HCT116 (cell line): Measurements from ENCODE around the gene ST3GAL3. TPM values are rescaled to one million over a fixed set of nuclear protein-coding genes. Genes with fewer than 3 reads are reported as not detected.

Experiments used
- ATAC-seq: fragments of 200-7000 bp; cut with Tn5 transposase; 2 replicates; pipeline ENCODE4 v1.9.1; 2020; ENCODE audit warnings: mild to moderate bottlenecking, moderate library complexity
- BruUV-seq: library from RNA; stranded (reverse); fragments of 400-500 nt; replicated peaks from 2 replicates; lab custom pipeline; 2021; lab: Mats Ljungman, UMichigan
- CTCF ChIA-PET: fragments of 300-600 bp; sonication (Branson Sonifier 250); formaldehyde crosslinking; loops from one replicate; lab custom pipeline; 2021; ENCODE audit warnings: antibody characterized with exemption; lab: Charles Lee
- POLR2A ChIA-PET: fragments of 300-600, 350-600 bp; sonication (Branson Sonifier 250); formaldehyde crosslinking; loops from one replicate; lab custom pipeline; 2021; ENCODE audit warnings: antibody characterized with exemption; lab: Charles Lee
- RAD21 ChIA-PET, 2 experiments: fragments of 300-600 bp; sonication (Branson Sonifier 250); formaldehyde crosslinking; loops; one replicate each; lab custom pipeline; 2023; ENCODE audit warnings: low total read pairs in 2 of 2; ENCODE audit not compliant: uncharacterized antibody in 2 of 2, unreplicated experiment in 2 of 2, low non-redundant PET in 1 of 2; lab: Charles Lee
- DNase-seq: peaks from one replicate; pipeline ENCODE4 v3.0.0-alpha.2; 2010; ENCODE audit warnings: low read depth, low spot score
- H2AFZ ChIP-seq: fragments of 200-600 bp; shearing (Covaris generic), sonication (generic); 2 replicates; pipeline ENCODE4 v1.6.1; 2017; ENCODE audit warnings: low read depth, mixed run types, mixed read lengths, antibody characterized with exemption, low read length; ENCODE audit not compliant: poor library complexity, severe bottlenecking
- H3K27ac ChIP-seq: 2 replicates; pipeline ENCODE4 v1.5.1; 2012; ENCODE audit warnings: low read depth, low read length
- H3K27me3 ChIP-seq: fragments of 200-600 bp; sonication (generic); 2 replicates; pipeline ENCODE4 v1.6.1; 2016; ENCODE audit warnings: mixed run types, low read length, mixed read lengths; ENCODE audit not compliant: insufficient read depth
- H3K36me3 ChIP-seq, 2 experiments: fragments of 200-500 bp in 1 of 2; fragments of 200-600 bp in 1 of 2; sonication (Bioruptor generic) in 1 of 2; sonication (generic) in 1 of 2; 2 replicates each; pipeline versions ENCODE4 v1.5.1 to v1.6.1; 2014 to 2016; ENCODE audit warnings: low read length in 2 of 2, inconsistent platforms in 1 of 2, mixed read lengths in 1 of 2, mixed run types in 1 of 2; ENCODE audit not compliant: insufficient read depth in 2 of 2, control insufficient read depth in 1 of 2
- H3K4me1 ChIP-seq, 2 experiments: fragments of 200-600 bp in 1 of 2; sonication (generic) in 1 of 2; 2 replicates each; pipeline versions ENCODE4 v1.5.1 to v1.6.1; 2012 to 2017; ENCODE audit warnings: low read length in 2 of 2, inconsistent platforms in 1 of 2, mild to moderate bottlenecking in 1 of 2, mixed read lengths in 1 of 2, mixed run types in 1 of 2, moderate library complexity in 1 of 2; ENCODE audit not compliant: insufficient read depth in 2 of 2, control insufficient read depth in 1 of 2
- H3K4me2 ChIP-seq: fragments of 200-600 bp; sonication (generic); 2 replicates; pipeline ENCODE4 v1.6.1; 2017; ENCODE audit warnings: mixed run types, low read length, mixed read lengths
- H3K4me3 ChIP-seq, 2 experiments: fragments of 200-600 bp in 1 of 2; sonication (generic) in 1 of 2; replicated peaks in 1 of 2; 2 replicates each; pipeline ENCODE4 v1.5.1; 2011 to 2016; ENCODE audit warnings: low read length in 2 of 2, control low read depth in 1 of 2, low read depth in 1 of 2, mild to moderate bottlenecking in 1 of 2, mixed read lengths in 1 of 2, mixed run types in 1 of 2
- H3K79me2 ChIP-seq: fragments of 200-600 bp; sonication (generic); 2 replicates; pipeline ENCODE4 v1.6.1; 2017; ENCODE audit warnings: mild to moderate bottlenecking, mixed run types, low read length, moderate library complexity, mixed read lengths; ENCODE audit not compliant: insufficient read depth
- H3K9ac ChIP-seq: fragments of 200-600 bp; sonication (generic); 2 replicates; pipeline ENCODE4 v1.6.1; 2016; ENCODE audit warnings: low read length, mixed read lengths
- H3K9me2 ChIP-seq: fragments of 200-600 bp; sonication (generic), shearing (Covaris generic); 2 replicates; pipeline ENCODE4 v1.6.1; 2017; ENCODE audit warnings: mixed run types, mild to moderate bottlenecking, moderate library complexity; ENCODE audit not compliant: insufficient read depth
- H3K9me3 ChIP-seq, 2 experiments: fragments of 200-500 bp in 1 of 2; fragments of 200-600 bp in 1 of 2; sonication (Bioruptor generic) in 1 of 2; sonication (generic) in 1 of 2; 2 replicates each; pipeline ENCODE4 v1.6.1; 2014 to 2017; ENCODE audit warnings: low read length in 2 of 2, mixed read lengths in 2 of 2, inconsistent platforms in 1 of 2, low read depth in 1 of 2, mild to moderate bottlenecking in 1 of 2, mixed run types in 1 of 2, moderate library complexity in 1 of 2; ENCODE audit not compliant: control insufficient read depth in 1 of 2, insufficient read depth in 1 of 2
- H4K20me1 ChIP-seq: fragments of 200-600 bp; sonication (generic), shearing (Covaris generic); 2 replicates; pipeline ENCODE4 v1.6.1; 2017; ENCODE audit warnings: mixed run types, mild to moderate bottlenecking, moderate library complexity; ENCODE audit not compliant: insufficient read depth
- CBX3 ChIP-seq: IDR thresholded peaks from 2 replicates; pipeline ENCODE4 v1.6.1; 2012; ENCODE audit warnings: low read depth
- CTCF ChIP-seq, 3 experiments: fragments of 200-600 bp in 1 of 3; sonication (generic) in 1 of 3; IDR thresholded peaks in 2 of 3; conservative IDR thresholded peaks in 1 of 3; 2 replicates each; pipeline ENCODE4 v1.5.1; 2012 to 2017; ENCODE audit warnings: low read depth in 2 of 3, low read length in 2 of 3, antibody characterized with exemption in 1 of 3, borderline replicate concordance in 1 of 3, control low read depth in 1 of 3, mild to moderate bottlenecking in 1 of 3, mixed read lengths in 1 of 3, mixed run types in 1 of 3, moderate library complexity in 1 of 3; ENCODE audit not compliant: insufficient read depth in 1 of 3
- EGR1 ChIP-seq: IDR thresholded peaks from 2 replicates; pipeline ENCODE4 v1.6.1; 2012; ENCODE audit warnings: low read depth
- EZH2 ChIP-seq: fragments of 200-600 bp; sonication (generic); IDR thresholded peaks from 2 replicates; pipeline ENCODE4 v1.6.1; 2017; ENCODE audit warnings: antibody characterized with exemption, mixed run types
- EZH2phosphoT487 ChIP-seq: fragments of 200-600 bp; IDR thresholded peaks from 2 replicates; pipeline ENCODE4 v1.6.1; 2018; ENCODE audit warnings: antibody characterized with exemption, borderline replicate concordance
- FOSL1 ChIP-seq: IDR thresholded peaks from 2 replicates; pipeline ENCODE4 v1.6.1; 2012; ENCODE audit warnings: low read depth
- JUND ChIP-seq: IDR thresholded peaks from 2 replicates; pipeline ENCODE4 v1.6.1; 2012
- POLR2A ChIP-seq: IDR thresholded peaks from 2 replicates; pipeline ENCODE4 v1.7.0; 2011; ENCODE audit warnings: borderline replicate concordance; ENCODE audit not compliant: insufficient read depth, insufficient read length; ENCODE audit errors: extremely low read depth
- REST ChIP-seq: IDR thresholded peaks from 2 replicates; pipeline ENCODE4 v1.6.1; 2012; ENCODE audit warnings: low read depth
- YY1 ChIP-seq: IDR thresholded peaks from 2 replicates; pipeline ENCODE4 v1.6.1; 2011; ENCODE audit warnings: low read length, low read depth, moderate library complexity, mild to moderate bottlenecking; ENCODE audit not compliant: insufficient replicate concordance; ENCODE audit errors: extremely low read depth
- intact Hi-C: fragments of 100-400 bp; cut with micrococcal nuclease; formaldehyde crosslinking; loops from 2 replicates; pipeline ENCODE4 v1.10.0; 2022
- total RNA-seq: library from RNA; stranded (reverse); gene quantifications from one replicate; pipeline ENCODE4 v1.2.1, GENCODE V29; 2021; ENCODE audit not compliant: unreplicated experiment

The ST3GAL3 gene
- total RNA-seq, 1 experiment from 2014 or later: 7.2 TPM

- no TSS peak for BruUV-seq
Measured at GRCh38 chr1:43742026-43742425, 34.7 kb downstream of the ST3GAL3 start.

More at GRCh38 chr1:43742026-43742425, 34.7 kb downstream of the ST3GAL3 start:
- Histone ChIP-seq H4K20me1 (no peaks in the 10 kb centered on the region), H3K4me3 (no peak overlapping the region), H3K4me2 (no peak overlapping the region), H3K27ac (no peak overlapping the region), H3K27me3 (no peaks in the 10 kb centered on the region), H3K4me1 (no peaks in the 10 kb centered on the region), H3K79me2 (no peaks in the 10 kb centered on the region), H3K9me2 (no peaks in the 10 kb centered on the region), H3K9me3 (no peaks in the 10 kb centered on the region), H2AFZ (no peak overlapping the region), H3K36me3 (no peaks in the 10 kb centered on the region), H3K9ac (no peak overlapping the region)
- CTCF ChIA-PET: no interaction called here
- POLR2A ChIA-PET: no interaction called here
- no peak for DNase-seq
- intact Hi-C loops: no loop called here
- RAD21 ChIA-PET: no interaction called here
- ATAC-seq: no peak
- no peak for TF ChIP-seq EGR1
- TF ChIP-seq POLR2A: no peak
- no peak for TF ChIP-seq REST
- no peak for TF ChIP-seq CBX3
- TF ChIP-seq JUND: no peak
- no peak for TF ChIP-seq EZH2phosphoT487
- TF ChIP-seq EZH2: no peak
- TF ChIP-seq YY1: no peak
- TF ChIP-seq FOSL1: no peak
- no peak for TF ChIP-seq CTCF (IDR thresholded peaks at IDR 0.05 in 2 of 3, conservative IDR thresholded peaks at IDR 0.05 in 1 of 3; ENCODE audit: borderline replicate concordance in 1 of 3, insufficient read depth in 1 of 3, low read depth in 2 of 3, low read length in 2 of 3)
